GM12891 (cell line): ENCODE measurements around the gene CDHR3.

Experiments
- POLR2A ChIP-seq: IDR thresholded peaks from 2 replicates; pipeline ENCODE4 v1.6.1; 2011; ENCODE audit warnings: low read depth, low read length, control low read depth
- POLR2AphosphoS5 ChIP-seq: IDR thresholded peaks from 2 replicates; pipeline ENCODE4 v1.6.1; 2011; ENCODE audit warnings: low read depth, low read length, control low read depth
- TAF1 ChIP-seq: IDR thresholded peaks from 2 replicates; pipeline ENCODE4 v1.6.1; 2011; ENCODE audit warnings: low read depth, low read length, control low read depth

DNA sequence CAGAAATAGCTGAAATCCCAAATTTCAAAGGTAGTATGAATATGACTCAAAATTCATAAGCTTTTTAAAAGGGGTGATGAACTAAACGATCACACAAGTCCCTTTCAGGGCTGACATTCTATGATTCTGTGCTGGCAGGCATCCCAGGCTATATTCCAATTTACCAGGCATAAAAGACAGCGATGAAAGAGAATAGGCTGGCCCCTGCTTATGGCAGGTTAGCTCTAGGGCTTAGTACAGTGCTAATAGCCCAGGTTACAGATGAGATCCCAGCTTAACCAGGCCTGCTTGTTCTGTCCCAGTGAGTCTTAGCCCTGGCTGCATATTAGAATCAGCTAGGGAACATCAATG lies 56.4 kb downstream of the CDHR3 start:
- TF ChIP-seq POLR2A: no peak
- TF ChIP-seq TAF1: no peak
- no peak for TF ChIP-seq POLR2AphosphoS5
